HG03571 (cell line): Measurements from ENCODE around the gene BOLL.
A peak's percentile ranks its signal among the peaks of the same experiment; 100 is the strongest.
"Not testable (repeated sequence)": the region's sequence is repeated elsewhere in the genome, so short reads cannot be mapped to it uniquely, and the experiment has no call there.

Experiments used
- ATAC-seq: cut with Tn5 transposase; IDR thresholded peaks from one replicate; pipeline ENCODE4 v1.9.1; 2021; ENCODE audit not compliant: unreplicated experiment

Gene BOLL

GRCh38 chr2:197707316-197708213 lies 77.6 kb downstream of the BOLL start:
- ATAC-seq = no peak

GRCh38 chr2:197706839-197707207 lies 78.3 kb downstream of the BOLL start:
- ATAC-seq = no peak

DNA sequence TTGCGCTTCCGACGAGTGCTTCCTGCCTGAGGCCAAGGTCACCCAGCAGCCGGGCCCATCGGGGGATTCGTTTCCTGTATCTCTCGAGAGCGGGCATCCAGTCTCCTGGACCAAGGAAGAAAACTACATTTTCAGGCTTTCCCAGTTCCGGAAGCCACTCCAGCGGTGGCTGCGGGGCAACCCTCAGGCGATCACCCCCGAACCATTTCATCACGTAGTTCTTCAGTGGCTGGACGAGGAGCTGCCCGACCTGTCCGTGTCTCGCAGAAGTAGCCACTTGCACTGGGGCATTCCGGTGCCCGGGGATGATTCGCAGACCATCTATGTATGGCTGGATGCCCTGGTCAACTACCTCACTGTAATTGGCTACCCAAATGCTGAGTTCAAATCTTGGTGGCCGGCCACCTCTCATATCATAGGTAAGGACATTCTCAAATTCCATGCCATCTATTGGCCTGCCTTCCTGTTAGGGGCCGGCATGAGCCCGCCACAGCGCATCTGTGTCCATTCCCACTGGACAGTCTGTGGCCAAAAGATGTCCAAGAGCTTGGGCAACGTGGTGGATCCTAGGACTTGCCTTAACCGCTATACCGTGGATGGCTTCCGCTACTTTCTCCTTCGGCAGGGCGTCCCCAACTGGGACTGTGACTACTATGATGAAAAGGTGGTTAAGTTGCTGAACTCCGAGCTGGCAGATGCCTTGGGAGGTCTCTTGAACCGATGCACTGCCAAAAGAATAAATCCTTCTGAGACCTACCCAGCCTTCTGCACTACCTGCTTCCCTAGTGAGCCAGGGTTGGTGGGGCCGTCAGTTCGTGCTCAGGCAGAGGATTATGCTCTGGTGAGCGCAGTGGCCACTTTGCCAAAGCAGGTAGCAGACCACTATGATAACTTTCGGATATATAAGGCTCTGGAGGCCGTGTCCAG lies 78.9 kb downstream of the BOLL start:
- peak; percentile 28 for ATAC-seq

DNA sequence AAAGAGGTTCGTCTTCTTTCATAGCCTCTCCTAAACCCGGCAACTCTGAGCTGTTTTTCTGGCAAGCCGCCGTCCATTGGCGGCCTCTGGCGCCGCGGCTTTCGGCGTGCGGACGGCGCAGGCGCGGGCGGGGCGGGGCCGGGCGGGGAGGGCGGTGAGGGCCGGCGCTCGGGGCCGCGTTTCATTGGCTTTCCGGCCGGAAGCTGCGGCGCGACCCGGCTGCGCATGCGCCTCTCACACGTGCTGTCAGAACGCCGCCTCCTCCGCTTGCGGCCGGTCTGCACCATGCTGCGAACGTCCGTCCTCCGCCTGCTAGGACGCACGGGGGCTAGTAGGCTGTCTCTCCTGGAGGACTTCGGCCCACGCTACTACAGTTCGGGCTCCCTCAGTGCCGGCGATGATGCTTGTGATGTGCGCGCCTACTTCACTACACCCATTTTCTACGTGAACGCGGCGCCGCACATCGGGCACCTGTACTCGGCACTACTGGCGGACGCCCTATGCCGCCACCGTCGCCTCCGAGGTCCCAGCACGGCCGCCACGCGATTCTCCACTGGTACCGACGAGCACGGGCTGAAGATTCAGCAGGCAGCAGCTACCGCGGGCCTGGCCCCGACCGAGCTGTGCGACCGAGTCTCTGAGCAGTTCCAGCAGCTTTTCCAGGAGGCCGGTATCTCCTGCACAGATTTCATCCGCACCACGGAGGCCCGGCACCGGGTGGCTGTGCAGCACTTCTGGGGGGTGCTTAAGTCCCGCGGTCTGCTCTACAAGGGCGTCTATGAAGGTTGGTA lies 79.8 kb downstream of the BOLL start, which contains the start of gene MARS2:
MARS2 (plus strand) TSS at position 249 of the 791 bp plus-strand sequence; CDS start at position 286, 37 bp downstream.
- peak; percentile 82 for ATAC-seq

DNA sequence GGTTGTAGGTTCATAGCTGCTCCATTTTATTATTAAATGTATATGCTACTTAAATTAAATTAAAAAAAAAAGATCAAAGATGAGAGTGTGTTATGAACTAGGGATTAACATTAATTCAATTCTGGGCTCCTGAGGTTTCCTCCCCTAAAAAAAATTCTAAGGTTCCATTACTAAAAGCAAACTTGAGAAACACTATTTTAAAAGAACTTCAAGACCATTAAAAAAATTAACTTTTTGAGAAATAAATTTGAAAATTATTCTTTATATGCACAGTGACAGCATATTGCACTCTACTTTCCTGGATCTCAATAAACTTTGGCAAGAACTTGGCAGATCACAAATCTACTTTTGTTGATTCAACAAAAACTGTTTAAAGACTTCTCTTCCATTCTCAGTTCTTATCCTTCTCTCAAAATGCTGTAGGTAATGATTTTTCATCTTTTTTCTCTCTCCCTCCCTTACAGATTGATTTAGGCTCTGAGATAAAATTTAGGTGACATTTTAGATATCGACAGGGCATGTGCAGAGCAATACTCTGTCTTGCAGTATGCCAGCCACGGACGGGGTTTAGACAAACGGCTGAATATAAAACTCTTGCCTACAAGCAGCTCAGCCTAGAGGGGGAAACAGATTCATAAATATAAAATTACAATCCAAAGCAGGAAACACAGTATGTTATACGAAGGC lies 80.5 kb downstream of the BOLL start:
- peak; percentile 23 for ATAC-seq

DNA sequence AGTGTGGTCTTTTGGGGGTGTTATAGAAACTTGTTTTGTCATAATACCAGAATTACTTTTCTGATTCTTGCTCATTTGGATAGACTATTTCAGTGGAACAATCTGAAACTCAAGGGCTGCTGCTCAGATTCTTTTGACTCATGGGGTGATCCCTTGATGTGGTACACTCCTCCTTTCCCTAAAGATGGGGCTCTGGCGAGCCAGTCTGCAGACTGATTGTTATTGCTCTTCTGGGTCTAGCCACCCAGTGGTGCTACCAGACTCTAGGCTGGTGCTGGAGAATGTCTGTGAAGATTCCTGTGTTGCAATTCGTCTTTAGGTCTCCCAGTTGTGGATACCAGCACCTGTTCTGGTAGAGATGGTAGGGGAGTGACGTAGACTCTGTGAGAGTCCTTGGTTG lies 84.2 kb downstream of the BOLL start:
- ATAC-seq = no peak

- not testable (repeated sequence) for ATAC-seq
Measured at GRCh38 chr2:197699724-197700123, 85.4 kb downstream of the BOLL start.

DNA sequence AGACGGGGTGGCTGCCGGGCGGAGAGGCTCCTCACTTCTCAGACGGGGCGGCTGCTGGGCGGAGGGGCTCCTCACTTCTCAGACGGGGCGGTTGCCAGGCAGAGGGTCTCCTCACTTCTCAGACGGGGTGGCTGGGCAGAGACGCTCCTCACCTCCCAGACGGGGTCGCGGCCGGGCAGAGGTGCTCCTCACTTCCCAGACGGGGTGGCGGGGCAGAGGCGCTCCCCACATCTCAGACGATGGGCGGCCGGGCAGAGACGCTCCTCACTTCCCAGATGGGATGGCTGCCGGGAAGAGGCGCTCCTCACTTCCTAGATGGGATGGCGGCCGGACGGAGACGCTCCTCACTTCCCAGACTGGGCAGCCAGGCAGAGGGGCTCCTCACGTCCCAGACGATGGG lies 88.5 kb downstream of the BOLL start:
- not testable (repeated sequence) for ATAC-seq

DNA sequence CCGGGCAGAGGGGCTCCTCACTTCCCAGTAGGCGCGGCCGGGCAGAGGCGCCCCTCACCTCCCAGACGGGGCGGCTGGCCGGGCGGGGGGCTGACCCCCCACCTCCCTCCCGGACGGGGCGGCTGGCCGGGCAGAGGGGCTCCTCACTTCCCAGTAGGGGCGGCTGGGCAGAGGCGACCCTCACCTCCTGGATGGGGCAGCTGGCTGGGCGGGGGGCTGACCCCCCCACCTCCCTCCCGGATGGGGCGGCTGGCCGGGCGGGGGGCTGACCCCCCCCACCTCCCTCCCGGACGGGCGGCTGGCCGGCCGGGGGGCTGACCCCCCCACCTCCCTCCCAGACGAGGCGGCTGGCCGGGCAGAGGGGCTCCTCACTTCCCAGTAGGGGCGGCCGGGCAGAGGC lies 89.1 kb downstream of the BOLL start:
- ATAC-seq = not testable (repeated sequence)

DNA sequence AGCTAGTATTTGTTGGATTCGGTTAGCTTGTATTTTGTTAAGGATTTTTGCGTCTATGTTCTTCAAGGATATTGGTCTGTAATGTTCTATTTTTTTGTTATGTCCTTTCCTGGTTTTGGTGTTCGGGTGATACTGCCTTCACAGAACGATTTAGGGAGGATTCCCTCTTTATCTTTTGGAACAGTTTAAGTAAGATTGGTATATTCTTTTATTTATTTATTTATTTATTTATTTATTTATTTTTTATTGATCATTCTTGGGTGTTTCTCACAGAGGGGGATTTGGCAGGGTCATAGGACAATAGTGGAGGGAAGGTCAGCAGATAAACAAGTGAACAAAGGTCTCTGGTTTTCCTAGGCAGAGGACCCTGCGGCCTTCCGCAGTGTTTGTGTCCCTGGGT lies 89.9 kb downstream of the BOLL start:
- ATAC-seq = not testable (repeated sequence)

GRCh38 chr2:197677483-197677882 lies 107.6 kb downstream of the BOLL start:
- no peak for ATAC-seq

DNA sequence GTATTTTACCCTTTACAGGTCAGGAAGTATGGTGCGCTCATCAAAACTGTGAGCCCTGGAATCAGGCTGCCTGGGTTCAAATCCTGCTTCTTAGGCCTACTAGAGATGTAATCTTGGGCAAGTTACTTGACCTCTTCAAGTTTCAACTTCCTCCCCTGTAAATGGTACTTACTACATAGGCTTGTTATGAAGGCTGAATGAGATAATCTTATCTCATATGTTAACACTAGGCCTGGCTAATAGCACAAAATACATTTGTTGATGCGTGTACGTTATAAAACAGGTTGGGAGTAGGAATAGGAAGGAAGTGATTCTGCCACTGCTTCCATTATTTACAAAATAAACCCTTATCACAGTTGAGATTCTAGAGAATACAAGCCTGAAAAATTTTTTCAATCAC lies 108.1 kb downstream of the BOLL start:
- ATAC-seq = no peak
